Left forelimb (tissue), 1 donor: ENCODE measurements around the gene NTRK1.

ENCODE experiments used
- DNase-seq: peaks from one replicate; pipeline ENCODE4 v3.0.0-alpha.2; 2018; ENCODE audit warnings: low spot score

NTRK1 gene

DNA sequence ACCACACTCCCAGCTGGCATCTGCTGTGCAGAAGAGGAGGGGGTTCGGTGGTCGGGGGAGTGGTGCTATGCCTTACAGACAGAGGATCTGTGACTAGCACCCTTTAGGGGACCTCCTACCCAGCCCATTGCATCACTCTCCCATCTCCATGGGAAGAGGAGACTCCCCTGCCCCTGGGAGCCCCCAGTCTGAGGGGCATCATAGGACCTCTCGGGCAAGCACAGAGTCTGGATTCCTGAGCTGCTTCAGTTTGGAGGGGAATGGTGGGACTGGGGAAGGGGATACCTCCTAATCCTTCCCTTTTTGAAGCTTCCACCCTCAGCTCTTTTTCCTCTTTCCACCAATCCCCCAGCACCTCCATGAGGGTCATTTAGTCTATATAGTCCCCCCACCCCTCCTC lies 3.1 kb upstream of the NTRK1 start:
- no peak for DNase-seq

DNA sequence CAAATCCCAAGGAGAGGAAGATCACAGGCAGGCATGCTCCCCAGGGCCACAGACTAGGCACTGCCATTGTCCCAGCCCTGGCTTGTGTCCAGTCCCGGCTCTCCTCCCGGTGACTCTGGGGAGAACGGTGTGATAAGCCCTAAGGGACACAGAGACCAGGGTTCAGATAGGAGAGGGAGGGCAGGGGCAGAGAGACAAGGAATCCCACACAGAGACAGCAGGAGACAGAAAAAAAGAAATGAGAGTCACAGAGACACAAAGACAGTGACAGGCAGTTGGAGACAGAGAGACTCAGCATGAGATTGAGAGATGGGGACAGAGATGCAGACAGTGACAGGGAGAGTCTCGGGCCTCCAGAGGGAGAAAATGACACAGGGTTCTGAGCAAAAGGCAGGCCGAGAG lies 2.1 kb upstream of the NTRK1 start:
- no peak for DNase-seq

DNA sequence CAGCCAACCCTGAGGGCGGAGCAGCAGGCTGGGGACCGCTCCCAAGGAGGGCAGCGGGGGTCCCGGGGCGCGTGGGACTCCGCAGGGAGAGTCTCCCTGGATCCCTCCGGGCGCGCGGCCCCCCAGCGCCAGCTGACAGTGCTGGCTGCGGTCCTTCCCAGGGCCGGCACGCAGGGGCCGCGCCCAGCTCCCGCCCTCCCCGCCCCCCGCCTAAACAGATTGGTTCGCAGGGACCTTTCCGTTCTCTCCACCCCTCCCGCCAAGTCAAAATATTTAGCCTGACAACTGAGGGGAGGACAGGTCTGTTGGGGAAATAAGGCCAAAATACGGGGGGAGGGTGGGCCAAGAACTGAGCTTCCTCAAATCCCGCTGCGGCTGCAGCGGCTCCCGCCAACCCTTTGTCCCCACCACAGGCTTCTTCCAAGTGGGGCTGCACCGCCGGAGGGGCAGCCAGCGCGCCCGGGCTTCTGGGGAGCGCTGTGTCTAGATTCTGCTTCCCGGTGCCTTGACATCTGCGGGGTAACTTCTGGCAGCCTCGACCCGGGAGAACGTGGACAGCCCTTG lies 1.6 kb upstream of the NTRK1 start, which contains the start of gene INSRR:
Gene INSRR, minus strand, starts transcription at position 159 of the 564 bp plus-strand sequence. CDS start 496 bp downstream, outside the sequence.
- no peak for DNase-seq

DNA sequence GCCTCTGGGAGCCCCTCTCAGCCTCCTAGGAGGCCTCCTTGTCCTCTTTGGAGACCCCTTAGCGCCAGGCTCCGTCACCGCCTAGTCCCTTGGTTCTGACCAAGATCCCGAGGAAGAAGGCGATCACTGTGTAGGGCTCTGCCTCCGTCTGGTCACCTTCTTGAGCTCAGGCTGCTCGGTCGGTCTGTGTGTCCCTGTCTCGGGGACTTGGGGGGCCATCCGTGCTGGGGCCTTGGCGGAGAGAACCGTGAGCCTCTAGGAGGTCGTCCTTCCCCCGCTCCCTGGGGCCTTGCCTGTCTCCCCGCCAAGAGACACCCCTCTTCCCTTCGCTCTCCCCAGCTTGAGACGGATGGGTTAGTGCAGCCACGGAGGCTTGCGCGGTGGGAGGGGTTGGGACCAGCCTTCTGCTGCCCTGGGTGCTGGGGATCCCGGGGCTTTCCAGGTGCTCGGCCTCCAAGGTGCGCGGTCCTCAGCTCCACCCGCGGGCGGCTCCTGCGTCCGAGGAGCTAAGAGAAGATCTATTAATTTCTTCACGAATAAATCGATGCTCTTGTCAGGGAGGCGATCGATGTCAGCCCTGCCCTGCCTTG lies 1.0 kb upstream of the NTRK1 start:
- DNase-seq, result no peak

DNA sequence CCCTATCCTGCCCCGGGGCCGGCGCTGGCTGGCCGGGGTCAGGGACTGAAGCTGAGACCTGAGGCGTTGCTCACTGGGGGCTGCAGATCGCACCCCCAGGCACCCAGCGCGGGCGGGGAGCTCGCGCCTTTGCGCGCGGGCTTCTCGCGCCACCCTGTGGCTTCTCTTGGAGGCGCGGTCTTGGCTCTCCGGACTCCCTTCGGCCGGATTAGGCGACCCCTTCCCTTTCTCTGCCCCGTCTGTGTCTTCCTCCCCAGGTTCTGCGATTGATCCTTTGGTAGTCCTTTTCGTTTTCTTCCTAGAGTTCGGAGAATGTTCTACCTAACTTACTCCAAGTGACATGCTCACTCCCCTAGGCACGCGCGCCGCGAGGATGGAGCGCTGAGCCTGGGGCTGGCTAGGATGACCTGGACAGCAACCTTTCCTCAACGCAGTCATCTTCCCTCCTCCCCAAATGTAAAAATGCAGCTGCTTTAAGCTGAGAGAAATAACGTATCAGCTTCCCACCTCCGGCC lies 495 bp upstream of the NTRK1 start:
- no peak for DNase-seq

DNA sequence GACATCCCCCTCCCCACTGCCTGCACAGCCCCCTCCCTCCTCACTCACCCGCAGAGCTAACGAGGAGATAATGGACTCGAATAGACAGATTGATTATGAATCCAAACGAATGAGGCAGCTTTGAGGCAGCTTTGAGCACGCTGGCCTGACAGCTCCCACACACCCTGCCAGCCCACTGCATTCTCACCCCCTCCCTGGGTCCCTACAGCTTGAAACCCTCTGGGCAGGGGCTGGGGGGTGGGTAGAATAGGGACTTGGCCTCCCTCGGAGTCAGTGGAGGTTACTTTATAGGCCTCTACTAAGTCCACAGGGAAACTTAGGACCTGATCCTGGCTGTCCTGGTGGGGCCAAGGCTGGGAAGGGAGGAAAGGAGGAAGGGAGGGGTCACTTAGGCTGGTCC lies 1.9 kb downstream of the NTRK1 start:
- DNase-seq, result no peak

DNA sequence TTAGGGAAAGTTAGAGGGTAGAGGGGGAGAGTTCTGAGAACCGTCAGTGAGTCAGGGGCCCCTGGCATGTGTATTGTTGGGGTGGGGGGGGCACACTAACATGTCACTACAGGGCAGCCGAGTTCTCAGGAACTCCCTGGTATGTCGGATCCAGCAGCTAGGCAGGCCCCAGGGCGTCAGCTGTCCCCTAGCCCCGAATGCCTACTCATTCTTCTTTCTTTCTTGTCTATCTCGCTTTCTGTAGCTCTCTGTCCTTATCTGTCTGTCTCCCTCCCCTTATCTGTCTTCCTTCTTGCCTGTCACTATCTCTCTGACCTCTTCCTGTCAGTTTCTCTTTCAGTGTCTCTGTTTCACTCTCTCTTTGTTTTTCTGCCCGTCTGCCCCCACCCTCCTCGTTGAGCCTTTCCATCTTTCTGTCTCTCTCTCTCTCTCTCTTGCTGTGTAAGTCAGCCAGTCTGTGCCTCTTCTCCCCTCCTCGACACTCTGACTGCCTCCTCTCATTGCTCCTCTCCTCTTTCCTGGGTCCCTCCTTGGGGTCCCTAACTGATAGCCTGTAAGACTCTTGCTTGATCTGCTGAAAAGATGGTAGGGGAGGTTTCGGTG lies 2.4 kb downstream of the NTRK1 start:
- no peak for DNase-seq

DNA sequence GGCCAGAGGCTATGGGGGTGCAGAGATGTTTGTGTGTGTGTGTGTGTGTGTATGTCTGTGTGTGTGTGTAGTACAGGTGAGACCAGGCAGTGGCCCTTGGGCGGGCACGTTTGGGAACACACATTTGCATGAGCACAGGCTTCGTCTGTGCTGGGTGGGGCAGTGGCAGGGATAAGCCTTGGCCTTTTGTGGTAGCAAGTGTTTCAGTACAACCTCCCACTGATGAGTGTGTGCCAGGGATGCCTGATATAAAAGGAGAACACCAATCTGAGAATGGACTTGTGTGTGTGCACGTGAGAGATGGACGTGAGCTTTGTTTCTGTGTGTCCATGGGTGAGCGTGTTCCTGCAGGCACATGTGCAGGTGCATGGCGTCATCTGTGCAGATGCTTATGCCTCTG lies 3.0 kb downstream of the NTRK1 start:
- DNase-seq, result no peak

DNA sequence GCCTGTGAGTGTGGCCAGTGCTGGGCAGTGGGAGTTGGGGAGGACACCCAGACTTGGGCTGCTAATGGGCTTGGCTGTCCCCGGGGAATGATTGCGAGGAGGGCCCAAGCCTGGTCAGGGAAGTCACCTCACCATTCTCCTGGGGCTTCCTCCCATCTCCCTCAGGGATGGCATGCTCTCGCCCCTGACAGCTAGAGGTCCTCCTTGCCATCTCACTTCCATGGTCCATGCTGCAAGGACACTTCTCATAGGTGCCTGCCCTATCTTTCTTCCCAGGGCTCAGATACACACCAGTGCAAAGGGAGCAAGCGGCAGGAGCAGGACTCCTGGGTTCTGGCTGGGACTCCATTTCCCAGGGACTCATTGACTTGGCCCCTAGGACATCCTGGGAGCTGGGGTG lies 4.1 kb downstream of the NTRK1 start:
- DNase-seq, result no peak

DNA sequence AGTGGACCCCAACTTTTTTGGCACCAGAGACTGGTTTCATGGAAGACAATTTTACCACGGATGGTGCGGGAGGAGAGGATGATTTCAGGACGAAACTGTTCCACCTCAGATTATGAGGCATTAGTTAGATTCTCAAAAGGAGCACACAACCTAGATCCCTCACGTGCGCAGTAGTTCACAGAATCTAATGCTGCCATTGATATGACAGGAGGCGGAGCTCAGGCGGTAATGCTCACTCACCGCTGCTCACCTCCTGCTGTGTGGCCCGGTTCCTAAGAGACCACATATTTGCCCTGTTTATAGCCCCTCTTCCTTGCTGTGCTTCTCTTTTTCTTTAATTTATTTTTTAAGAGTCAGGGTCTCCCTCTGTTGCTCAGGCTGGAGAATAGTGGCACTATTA lies 4.6 kb downstream of the NTRK1 start:
- no peak for DNase-seq

DNA sequence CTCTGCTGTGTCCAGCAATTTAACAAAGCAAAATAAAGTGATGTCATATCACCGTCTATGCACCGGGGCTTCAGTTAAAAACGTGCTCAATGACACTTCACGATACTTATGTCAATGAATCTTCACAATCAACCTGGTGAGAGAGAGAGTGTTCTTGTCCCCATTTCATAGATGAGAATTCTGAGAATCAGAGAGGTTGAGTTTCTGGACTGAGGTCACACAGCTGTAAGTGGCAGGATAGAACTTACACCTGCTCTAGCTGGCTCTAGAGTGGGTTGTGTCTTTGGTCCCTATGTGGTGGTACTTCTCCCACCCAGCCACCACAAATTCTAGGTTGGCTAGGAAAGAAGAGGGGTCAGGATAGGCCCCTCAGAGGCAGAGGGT lies 5.2 kb downstream of the NTRK1 start:
- DNase-seq, result no peak

DNA sequence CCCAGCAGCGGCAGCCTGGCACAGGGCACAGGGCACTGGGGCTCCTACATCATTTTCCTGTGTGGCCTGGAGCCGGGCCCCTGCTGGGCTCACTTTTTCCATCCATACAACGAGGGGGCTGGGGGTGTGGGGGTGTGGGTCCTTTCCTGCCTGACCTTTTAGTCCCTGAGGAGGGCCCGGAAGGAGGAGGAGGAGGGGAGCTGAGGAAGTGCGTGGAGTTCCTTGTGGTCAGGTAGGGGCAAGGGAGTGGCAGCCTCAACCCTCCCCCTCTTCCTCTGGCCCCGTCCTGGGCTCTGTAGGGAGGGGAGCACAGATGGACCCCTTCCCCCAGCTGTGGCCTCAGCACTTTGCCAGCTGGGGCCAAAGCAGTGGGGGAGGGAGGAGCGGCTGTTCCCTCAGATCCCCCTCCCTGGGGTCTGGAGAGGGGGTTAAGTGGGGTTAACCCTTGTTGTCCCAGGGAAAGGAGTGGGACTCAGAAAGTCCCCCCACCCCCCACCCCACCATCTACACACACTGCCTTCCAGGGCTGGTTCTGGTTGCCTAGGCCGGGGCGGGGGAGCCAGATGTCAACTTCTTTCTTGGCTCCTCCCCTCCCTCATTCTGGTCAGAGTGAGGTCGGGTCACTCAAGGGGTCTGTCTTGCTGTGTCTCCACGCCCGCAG lies 5.7 kb downstream of the NTRK1 start:
- no peak for DNase-seq

DNA sequence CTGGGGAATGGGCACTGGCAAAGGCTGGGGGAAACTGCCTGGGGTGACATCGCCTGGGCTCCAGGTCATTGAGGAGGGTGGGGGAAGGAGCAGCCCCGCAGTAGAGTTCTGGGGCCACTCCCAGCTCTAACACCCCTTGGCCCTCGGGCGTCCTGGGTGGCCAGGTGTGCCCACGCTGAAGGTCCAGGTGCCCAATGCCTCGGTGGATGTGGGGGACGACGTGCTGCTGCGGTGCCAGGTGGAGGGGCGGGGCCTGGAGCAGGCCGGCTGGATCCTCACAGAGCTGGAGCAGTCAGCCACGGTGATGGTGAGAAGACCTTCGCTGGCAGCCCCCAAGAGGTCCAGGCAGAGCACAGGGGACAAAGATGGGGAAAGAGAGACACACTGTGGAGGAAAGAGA lies 7.7 kb downstream of the NTRK1 start:
- DNase-seq, result no peak

DNA sequence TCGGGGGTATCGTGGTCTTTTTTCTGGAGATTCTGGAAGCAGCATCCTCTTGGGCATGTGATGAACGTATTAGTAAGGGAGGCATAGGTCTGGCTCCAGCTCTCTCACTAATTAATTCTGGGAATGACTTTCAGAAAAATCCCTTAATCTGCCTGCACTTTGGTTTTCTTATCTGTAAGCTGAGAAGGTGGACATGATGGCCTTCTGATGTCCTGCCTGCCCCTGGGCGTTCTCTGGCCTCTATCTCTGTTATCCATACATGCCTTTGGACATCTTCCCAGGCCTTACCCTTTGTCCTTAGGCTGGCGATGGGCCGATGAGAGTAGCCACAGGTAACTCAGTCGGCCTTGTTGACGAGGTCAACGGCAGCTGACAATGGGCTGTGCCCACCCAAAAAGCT lies 8.8 kb downstream of the NTRK1 start:
- DNase-seq, result no peak

DNA sequence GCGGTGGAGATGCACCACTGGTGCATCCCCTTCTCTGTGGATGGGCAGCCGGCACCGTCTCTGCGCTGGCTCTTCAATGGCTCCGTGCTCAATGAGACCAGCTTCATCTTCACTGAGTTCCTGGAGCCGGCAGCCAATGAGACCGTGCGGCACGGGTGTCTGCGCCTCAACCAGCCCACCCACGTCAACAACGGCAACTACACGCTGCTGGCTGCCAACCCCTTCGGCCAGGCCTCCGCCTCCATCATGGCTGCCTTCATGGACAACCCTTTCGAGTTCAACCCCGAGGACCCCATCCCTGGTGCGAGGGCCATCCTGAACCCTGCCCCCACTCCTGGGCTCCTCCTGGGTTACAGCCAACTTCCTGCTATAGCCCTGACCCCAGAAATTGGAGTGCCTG lies 13.0 kb downstream of the NTRK1 start:
- no peak for DNase-seq

DNA sequence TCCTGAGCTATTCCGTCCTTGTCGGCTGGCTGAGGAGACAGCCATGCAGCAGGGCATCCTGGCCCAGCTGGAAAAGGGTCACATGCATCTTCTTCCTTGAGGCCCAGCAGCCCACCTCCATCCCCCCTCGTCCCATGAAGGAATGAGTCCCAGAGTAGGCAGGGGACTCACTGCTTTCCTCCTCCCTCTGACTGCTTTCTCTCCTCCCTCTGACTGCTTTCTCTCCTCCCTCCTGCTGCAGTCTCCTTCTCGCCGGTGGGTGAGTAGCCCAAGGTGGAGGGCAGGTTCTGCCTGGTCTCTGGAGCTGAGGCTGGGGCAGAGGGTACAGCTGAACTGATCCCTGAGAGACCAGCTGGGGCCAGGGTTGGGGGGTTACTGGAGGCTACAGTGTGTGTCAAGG lies 13.5 kb downstream of the NTRK1 start:
- no peak for DNase-seq

DNA sequence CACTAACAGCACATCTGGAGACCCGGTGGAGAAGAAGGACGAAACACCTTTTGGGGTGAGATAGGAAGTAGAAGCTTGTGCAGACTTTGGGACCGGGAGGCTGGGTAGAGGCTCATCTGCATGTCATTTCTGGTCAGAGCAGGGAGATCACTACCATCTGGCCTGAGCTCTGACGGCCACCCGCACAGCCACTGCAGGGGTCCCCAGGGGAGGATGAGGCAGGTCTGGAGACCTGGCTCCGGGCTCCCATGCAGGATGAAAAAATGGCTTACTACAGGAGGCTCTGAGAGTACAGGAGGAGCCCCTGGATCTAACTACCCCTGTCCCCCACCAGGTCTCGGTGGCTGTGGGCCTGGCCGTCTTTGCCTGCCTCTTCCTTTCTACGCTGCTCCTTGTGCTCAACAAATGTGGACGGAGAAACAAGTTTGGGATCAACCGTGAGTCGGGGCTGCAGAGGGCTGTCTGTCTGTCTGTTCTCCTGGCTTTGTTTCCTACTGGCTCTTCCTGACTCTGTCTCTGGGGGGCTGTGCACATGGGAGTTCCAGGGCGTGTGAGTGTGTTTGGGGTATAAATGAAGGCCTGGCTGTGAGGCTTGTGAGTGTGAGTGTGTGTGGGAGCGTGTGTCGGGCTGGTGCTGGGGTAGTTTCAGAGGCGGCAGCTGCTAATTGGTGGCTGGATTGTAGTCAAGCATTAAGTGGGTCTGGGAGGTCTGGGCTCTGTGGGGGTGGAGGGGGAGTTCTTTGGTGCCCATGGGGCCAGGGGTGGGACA lies 14.1 kb downstream of the NTRK1 start:
- no peak for DNase-seq

DNA sequence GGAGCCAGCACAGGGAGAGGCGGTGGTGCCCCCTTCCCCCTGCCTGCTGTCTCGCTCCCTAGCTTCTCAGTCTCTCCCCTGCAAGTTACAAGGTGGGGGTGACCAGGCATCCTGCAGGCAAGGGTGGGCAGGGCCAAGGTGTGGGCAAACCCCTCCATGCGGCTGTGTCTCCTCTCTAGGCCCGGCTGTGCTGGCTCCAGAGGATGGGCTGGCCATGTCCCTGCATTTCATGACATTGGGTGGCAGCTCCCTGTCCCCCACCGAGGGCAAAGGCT lies 14.6 kb downstream of the NTRK1 start:
- no peak for DNase-seq

DNA sequence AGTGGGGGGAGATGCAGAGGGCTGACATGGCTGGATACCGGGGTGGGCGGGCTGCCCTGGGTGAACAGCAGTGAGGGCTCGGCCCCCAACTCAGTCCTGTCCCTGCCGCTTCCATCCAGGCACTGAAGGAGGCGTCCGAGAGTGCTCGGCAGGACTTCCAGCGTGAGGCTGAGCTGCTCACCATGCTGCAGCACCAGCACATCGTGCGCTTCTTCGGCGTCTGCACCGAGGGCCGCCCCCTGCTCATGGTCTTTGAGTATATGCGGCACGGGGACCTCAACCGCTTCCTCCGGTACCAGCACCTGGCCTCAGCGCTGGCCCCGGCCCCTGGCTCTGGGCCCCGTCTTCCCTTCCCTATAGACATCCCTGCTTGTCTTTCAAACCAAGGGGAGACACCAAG lies 15.6 kb downstream of the NTRK1 start:
- DNase-seq, result no peak

DNA sequence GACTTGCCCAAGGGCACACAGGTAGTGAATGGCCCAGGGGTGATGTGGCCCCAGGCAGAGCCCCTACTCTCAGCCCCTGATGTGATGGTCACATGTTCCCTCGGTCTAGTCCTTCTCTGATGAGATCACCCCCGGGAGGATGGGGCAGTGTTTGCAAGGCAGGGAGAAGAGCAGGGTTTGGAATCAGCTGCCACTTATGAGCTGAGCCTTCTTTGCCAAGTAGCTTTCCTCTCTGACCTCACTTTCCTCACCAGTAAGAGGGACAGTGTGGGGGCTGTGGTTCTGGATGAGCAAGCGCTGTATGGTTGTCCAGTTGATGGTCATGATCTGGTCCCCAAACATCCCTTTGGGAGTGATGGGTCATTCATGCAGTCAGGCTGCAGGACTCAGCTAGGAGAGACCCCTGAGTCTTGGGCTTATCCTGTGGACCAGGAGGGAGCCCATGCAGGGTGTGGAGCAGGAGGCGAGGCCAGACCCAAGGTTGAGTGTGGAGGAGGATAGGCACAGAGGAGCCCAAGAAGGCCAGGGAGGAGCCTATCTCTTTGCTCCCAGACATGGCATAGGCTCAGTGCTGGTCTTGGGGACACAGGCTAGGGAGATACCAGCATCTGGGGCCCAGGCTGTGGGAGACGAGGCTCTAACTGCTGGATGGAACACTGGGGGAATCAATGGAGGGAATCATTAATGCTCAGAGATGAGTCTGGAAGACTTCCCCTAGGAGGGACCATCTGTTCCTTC lies 16.9 kb downstream of the NTRK1 start:
- no peak for DNase-seq

DNA sequence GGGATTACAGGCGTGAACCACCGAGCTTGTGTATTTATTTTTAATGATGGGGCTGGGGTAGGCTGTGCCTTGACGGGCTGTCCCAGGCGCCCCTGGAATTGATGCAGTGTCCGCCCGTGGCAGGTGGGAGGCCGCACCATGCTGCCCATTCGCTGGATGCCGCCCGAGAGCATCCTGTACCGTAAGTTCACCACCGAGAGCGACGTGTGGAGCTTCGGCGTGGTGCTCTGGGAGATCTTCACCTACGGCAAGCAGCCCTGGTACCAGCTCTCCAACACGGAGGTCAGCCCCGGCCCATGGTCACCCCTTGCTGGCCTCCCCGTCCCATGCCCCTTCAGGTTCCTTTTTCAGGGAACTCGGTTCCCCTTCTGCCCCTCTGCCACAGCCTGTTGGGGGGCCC lies 19.2 kb downstream of the NTRK1 start:
- DNase-seq, result no peak

DNA sequence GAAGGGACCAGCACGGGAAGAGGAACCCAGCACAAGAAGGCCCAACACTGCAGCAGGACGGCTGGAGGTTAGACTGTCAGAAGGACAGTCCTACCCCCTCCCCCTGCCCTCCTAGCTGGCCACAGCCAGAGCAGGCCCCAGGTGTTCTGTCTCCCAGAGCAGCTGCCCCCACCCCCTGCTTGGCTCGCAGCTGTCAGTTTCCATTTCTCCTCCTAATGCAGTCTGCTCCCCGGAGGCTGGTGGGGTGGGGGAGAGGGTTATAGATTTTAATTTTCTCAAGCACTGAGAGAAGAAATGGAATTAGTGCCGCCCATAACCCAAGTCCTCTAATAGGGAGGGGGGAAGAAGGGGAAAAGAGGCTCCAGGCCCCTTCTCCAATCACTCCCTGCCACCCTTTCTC lies 19.8 kb downstream of the NTRK1 start:
- no peak for DNase-seq
